GM18498 (cell line): ENCODE measurements around the gene ATP12A.

Experiments used
- ATAC-seq: cut with Tn5 transposase; IDR thresholded peaks from one replicate; pipeline ENCODE4 v1.9.1; 2021; ENCODE audit warnings: mild to moderate bottlenecking, moderate library complexity; ENCODE audit not compliant: unreplicated experiment

Gene ATP12A

GRCh38 chr13:24724714-24725113 is 44.5 kb downstream of the ATP12A start:
- no peak for ATAC-seq

- ATAC-seq = no peak
Measured at GRCh38 chr13:24725379-24725778, 45.2 kb downstream of the ATP12A start.

- peak; percentile 75 for ATAC-seq
Measured at GRCh38 chr13:24727731-24728601, 47.8 kb downstream of the ATP12A start.

- peak; percentile 89 for ATAC-seq
Measured at GRCh38 chr13:24730873-24731567, 50.8 kb downstream of the ATP12A start.

- ATAC-seq = no peak
Measured at GRCh38 chr13:24734950-24735349, 54.7 kb downstream of the ATP12A start.

GRCh38 chr13:24737042-24737441 is 56.8 kb downstream of the ATP12A start:
- ATAC-seq = no peak

GRCh38 chr13:24738366-24738847 is 58.2 kb downstream of the ATP12A start:
- no peak for ATAC-seq

GRCh38 chr13:24740014-24740890 is 60.0 kb downstream of the ATP12A start:
- no peak for ATAC-seq

GRCh38 chr13:24741016-24741662 is 60.9 kb downstream of the ATP12A start:
- no peak for ATAC-seq

GRCh38 chr13:24741791-24742190 is 61.6 kb downstream of the ATP12A start:
- no peak for ATAC-seq

- no peak for ATAC-seq
Measured at GRCh38 chr13:24742294-24742693, 62.1 kb downstream of the ATP12A start.

- no peak for ATAC-seq
Measured at GRCh38 chr13:24742977-24743376, 62.8 kb downstream of the ATP12A start.

- no peak for ATAC-seq
Measured at GRCh38 chr13:24744247-24744646, 64.0 kb downstream of the ATP12A start.

GRCh38 chr13:24745516-24745860 is 65.3 kb downstream of the ATP12A start:
- ATAC-seq = no peak

- ATAC-seq = no peak
Measured at GRCh38 chr13:24745861-24746617, 65.8 kb downstream of the ATP12A start.

GRCh38 chr13:24746618-24747247 is 66.5 kb downstream of the ATP12A start:
- ATAC-seq = no peak

GRCh38 chr13:24747248-24748060 is 67.2 kb downstream of the ATP12A start:
- peak; percentile 32 for ATAC-seq

GRCh38 chr13:24748061-24748400 is 67.8 kb downstream of the ATP12A start:
- no peak for ATAC-seq

- ATAC-seq = no peak
Measured at GRCh38 chr13:24759197-24759596, 79.0 kb downstream of the ATP12A start.
